ENCODE measurements around the gene ID3.

Gene ID3, protein sequence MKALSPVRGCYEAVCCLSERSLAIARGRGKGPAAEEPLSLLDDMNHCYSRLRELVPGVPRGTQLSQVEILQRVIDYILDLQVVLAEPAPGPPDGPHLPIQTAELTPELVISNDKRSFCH

DNA sequence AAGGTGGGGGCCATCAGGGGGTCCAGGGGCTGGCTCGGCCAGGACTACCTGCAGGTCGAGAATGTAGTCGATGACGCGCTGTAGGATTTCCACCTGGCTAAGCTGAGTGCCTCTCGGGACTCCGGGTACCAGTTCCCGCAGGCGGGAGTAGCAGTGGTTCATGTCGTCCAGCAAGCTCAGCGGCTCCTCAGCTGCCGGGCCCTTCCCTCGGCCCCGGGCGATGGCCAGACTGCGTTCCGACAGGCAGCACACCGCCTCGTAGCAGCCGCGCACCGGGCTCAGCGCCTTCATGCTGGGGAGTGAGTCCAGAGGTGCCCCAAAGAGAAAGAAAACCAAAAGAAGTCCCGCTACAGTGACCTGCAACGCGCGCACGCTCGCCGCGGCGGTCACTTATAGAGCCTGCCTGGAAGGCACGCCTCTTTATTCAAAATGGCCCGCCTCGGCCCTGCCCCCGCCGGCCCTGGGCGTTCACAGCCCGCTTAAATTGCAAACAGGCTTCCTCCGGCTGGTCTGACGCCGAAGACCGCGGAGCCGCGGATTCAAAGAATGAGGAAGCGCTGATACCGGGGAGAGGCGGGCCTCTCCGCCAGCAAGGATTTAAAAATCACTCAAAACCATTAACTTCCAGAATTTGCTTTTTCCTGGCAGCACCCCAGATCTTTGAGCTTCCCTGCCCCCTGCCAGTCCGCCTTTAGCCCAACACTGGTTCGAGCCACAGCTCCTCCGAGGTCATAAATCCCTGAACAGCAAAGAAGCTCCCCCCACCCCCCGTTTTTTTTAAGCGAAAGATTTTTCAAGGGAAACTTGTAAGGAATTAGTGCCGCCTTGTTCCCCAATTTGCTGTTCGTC lies at the start of gene ID3:
ID3 (minus strand) TSS at position 366 of the 849 bp plus-strand sequence; CDS start at position 291, 75 bp downstream.
- FAIRE-seq, result peak; percentile 83

DNA sequence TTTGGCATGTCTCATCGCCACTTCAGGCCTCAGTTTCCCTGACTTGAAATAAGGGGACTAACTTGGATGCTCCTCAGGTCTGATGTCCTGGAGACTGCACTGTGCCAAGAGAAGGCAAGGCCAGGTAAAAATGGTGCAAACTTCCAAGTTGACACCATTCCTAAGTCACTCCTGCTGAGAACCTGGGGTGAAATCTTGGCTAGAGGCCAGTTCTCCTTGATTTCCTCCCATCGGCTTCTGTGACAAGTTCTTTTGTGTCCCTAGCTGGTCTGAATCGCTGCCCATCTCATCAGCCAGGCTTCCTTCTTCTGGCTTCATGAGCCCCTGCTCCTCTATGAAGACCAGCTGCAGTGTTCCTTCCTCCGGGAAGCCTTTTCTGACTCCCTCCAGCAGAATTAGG lies 48.6 kb upstream of the ID3 start:
- FAIRE-seq, result no peak

DNA sequence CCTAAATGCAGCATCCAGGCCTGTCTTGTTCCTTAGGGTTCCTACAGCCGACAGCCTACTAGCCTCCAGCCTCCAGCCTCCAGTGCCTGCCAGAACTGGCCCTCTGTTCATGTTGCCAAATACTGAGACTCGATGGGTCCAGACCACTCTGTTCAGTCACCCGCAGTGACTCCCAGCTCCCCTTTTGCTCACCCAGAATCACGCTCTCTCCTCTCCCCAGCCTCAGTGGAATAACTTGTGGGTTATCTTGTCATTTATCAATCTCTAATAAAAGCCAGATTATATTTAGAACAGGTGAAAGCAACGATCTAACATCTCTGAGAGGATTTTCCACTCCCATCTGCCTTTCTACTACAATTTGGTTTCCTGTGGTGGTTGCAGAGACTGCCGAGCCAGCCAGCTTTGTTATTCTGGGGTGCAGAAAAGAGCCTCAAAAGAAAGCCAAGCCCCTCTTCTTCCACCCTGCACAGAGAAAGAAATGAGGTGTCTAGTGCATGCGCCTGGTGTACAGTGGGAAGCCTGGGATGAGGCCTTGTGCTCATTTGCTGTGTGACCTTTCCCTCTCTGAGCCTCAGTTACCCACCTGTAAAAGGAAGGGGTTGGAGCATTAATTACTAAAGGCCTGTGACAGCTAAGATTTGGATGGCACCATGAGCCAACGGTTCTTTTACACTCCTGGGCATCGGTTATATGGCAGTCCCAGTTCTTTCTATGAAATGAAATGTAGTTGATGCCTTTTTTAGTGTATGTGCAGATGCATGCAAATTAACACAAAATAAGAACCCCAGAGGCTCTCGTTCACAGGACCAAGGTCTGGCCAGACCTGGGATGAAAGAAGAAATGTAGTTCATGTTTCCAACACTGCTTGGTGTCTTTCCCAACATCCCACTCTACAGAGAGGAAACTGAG lies 42.9 kb upstream of the ID3 start:
- FAIRE-seq, result no peak

DNA sequence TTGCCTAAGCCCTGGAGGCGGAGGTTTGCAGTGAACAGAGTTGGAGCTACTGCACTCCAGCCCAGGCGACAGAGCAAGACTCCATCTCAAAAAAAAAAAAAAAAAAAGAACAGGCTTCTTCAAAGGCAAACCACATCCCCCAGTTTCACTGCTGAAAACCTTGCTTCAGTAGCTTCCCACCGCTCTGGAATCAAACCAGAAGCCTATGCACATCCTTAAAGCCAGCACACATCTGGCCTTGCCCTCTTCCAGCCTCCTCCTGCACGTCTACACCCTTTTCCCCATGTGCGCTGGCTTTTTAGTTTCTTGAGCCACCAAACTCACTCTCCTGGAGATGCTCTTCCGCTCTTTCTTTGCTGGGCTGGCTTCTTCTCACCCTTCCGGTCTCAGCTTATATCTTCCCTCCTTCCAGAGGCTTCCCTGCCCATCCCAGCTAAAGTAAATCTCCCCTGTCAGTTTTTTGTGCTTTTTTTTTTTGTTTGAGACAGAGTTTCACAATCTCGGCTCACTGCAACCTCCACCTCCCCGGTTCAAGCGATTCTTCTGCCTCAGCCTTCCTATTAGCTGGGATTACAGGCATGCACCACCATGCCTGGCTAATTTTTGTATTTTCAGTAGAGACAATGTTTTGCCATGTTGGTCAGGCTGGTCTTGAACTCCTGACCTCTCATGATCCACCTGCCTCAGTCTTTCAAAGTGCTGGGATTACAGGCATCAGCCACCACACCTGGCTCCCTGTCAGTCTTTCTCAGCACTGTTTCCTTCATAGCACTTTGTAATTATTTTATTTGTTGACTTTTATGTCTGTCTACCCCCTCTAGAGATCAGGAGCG lies 42.0 kb upstream of the ID3 start:
- FAIRE-seq, result no peak

DNA sequence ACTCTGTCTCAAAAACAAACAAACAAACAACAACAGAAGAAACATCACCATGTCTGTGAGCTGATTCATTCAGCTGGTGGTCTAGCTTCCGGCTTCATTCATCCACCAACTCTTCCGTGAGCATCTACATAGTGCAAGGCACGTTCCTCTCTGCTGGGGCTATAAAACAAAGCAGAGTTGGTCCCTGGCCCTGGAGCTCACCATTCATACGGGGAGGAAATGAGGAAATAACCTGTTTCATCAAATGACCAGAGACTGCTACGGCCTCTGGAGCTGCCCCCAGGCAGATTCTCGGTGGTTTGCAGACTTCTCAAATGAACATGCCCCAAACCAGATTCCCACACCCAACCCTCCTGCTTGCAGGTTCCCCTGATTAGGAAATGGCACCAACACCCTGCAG lies 41.0 kb upstream of the ID3 start:
- no peak for FAIRE-seq

DNA sequence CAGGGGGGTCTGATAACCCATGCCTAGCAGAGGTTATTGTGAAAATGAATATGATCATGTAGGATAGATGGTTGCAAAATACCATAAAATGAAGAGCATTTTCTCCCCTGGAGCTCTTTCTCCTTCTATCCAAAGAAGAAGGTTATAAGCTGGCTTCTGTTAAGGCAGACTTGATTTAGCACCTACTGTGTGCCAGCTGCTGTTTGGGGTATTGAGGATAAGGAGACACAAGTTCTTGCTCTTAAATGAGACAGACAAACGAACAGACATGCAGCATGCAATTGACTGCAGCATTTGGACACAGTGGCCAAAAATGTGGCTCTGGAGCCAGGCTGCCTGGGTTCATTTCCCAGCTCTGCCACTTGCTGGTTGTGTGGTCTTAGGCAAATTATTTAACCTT lies 39.8 kb upstream of the ID3 start:
- FAIRE-seq, result no peak

DNA sequence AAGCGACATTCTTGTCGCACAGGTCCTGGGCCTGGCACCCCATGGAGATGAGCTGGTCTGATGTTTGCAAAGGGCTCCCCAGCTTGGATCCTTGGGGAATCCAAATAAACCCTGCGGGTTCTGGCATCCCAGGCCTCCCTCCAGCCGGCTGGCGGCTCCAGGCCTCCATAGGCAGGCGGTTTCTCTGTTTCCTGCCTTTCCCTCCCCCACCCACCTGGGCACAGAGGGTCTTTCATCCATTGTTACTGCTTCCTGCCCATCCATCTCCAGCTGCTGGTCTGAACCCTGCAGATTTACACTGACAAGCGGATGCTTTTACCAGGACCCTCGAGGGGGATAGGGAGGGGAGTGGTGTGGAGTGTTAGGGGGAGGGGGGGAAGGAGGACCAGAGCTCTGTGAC lies 39.1 kb upstream of the ID3 start:
- FAIRE-seq, result no peak

DNA sequence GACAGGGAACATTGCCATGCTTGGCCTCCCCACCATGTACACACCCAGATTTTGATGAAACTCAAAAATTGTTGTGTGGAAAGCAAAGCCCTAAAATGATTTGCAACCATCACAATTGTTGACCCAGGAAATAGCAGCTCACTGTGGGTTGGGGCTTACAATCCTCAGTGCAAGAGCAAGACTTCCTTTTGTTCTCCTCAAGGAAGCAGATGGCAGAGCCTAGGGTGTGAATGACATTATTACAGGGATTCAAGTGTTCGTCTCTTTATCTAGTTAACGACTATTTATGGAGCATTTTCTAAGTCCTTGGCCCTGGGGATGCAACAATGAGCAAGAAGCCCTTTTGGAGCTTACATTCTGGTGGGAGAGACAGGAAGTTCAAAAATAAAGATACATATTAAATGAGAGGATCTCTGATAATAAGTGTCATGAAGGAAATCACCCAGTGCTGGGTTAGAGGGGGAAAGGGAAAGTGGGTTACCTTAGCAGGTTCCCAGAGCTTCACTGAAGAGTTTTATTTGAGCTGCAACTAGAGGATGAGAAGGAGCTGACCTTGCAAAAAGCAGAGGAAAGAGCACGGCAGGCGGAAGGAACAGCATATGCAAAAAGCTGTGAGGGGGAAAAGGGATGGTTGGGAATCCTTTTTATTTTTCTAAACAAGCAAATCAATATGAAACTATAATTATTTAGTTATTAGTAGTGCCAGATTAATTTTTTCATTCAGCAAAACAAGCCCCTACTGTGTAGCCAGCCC lies 38.5 kb upstream of the ID3 start:
- no peak for FAIRE-seq

DNA sequence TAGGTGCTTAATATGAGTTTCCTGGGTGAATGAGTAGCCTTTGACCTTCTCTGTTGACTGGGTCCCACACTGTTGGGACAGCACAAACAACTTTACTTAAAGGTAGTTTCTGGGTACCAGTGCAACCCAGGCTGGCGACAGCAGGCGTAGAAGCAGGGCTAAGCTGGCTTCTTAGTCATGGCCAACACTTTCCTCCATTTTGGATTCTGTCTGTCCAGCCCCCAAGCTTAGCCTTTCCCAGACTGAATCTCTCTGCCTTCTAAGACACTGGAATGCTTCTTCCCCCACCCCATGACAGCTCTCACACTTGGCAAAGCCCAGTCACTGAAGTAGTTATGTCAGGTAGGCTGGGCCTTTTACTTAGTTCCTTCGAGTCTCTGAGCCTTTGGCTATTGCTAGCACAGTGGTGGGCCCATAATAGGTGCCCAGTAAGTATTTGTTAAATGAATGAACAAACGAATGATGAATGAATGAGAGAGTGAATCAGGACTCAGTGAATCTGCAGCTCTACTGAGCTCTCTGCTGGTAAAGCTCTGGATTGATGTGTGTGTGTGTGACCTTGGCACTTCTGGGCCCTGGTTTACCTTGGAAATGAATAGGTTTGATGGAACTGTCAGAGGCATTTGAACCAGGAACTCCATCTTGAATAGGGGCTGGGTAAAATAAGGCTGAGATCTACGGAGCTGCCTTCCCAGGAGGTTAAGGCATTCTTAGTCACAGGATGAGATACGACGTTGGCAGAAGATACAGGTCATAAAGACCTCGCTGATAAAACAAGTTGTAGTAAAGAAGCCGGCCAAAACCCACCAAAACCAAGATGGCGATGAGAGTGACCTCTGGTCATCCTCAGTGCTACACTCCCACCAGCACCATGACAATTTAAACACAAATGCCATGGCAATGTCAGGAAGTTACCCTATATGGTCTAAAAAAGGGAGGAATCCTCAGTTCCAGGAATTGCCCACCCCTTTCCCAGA lies 37.4 kb upstream of the ID3 start:
- FAIRE-seq, result no peak

DNA sequence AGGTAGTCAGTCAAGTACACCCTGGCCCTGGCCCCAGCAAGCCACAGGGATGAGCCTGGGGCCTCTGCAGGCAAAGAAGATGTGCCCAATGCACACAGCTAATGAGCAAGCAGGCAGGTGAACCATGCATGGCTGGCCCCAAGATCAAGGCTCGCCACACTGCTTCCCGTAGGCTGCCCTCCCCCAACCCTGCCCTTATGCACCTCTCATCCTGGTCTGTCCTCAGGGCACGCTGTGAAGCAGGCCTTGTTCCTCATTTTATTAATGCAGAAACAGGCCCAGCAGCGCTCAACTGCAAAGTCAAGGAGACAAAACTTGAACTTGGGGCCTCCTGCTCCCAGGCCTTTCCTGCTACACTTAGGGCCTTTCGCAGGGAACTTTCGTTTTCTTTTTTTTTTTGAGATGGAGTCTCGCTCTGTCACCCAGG lies 35.6 kb upstream of the ID3 start:
- no peak for FAIRE-seq

DNA sequence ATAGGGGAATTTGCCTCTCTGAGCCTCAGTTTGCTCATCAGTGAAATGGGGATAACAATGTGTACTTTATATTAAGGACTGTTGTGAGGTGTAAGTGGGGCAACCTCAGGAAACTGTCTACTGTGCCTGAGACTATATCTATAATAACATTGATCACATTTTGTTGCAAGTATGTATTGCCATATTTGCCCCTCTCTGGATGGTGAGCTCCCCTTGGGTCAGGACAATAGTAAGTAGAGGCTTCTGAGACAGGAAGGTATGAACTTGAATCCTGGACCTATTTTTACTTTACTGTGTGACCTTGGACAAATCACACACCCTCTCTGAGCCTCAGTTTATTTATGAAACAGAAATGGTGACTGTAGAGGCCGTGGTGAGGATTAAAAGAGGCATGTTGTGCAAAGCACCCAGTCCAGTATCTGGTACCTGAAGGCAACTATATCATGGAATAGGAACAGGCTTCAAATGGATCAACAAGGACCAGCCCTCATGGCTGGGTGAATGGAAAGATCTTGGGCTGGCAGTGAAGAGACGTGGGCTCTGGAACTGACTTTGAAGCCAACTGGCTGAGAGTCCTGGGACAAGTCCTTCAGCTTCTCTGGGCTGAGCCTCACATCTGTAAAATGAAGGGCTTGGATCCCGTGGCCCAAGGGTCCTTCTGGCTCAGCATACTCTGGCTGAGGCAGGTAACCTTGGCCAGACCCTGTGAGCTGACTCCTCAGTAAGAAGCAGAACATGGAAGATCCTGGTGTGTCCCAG lies 35.0 kb upstream of the ID3 start:
- no peak for FAIRE-seq

DNA sequence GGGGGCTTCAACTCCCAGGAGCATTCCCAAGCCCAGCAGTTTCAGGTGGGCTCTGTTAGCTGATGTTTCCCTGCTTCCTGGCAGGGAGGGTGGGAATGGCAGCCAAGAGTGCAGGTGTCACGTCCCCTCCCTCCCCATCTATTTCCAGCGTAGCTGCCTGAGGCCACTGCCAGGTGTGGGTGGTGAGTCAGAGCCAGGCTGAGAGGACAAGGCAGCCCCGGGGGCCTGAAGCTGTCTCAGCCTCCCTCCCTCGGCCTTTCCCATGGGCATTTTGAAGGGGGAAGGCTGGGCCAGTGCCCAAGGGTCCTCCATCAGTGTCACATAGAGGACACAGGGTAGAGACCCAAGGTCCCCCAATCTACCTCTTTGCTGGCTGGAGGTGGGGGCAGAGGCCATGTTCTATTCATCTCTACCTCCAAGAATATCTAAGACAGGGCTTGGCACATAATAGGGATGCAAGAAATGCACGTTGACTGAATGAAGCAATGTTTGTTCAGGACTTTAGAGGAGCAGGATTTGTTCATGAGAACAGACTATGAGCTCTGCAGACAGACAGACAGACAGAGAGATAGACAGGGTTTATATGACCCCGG lies 34.4 kb upstream of the ID3 start:
- FAIRE-seq, result no peak

DNA sequence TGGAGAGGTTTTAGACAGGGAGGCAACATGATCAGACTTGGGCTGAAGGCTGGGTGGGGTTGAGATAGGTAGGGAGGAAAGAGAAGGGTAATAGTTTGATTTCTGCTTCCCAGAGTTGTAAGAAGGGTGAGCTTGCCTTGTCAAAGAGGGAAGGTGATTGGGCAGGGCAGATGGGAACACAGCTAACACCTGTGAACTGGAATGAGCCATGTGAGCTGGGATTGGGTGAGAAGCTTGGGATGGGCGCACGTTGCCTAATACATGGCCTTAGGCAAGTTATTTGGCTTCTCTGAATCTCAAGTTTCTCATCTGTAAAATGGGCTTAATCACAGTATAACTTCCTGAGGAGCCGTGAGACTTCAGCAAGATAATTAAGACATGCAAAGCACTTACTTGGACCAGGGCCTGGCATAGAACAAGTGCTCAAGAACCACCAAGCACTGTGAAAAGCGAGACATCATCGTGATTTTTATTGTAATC lies 33.8 kb upstream of the ID3 start:
- no peak for FAIRE-seq

DNA sequence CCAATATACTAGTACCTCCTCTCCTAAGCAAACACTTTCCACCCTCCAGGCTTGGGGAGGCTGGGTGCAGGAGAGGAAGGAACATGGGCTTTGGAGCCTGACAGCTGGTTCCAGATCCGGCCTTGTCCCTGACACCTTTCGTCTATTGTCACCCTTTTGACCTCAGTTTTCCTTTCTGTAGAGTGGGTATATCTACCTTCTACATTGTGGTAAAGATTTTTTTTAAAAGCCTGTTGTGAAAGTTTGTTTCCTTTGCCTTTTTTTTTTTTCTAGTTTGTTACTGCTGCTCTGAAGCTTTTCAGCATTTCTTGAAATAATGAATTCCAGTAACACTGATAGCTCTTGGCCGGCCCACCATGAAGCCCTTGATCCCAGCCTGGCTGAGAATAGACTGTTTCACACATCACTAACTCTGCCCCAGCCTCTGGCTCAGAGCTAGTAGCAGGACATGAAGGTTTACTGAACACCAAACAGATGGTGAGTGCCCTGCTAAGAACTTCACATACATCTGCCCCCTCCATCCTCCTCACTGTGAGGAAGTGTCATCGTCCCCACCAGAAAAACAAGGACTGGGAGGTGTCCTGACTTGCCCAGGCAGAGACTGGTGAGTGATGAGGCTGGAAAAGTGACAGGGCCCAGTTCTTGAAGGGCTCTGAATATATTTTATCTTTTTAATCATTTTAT lies 33.0 kb upstream of the ID3 start:
- FAIRE-seq, result no peak

DNA sequence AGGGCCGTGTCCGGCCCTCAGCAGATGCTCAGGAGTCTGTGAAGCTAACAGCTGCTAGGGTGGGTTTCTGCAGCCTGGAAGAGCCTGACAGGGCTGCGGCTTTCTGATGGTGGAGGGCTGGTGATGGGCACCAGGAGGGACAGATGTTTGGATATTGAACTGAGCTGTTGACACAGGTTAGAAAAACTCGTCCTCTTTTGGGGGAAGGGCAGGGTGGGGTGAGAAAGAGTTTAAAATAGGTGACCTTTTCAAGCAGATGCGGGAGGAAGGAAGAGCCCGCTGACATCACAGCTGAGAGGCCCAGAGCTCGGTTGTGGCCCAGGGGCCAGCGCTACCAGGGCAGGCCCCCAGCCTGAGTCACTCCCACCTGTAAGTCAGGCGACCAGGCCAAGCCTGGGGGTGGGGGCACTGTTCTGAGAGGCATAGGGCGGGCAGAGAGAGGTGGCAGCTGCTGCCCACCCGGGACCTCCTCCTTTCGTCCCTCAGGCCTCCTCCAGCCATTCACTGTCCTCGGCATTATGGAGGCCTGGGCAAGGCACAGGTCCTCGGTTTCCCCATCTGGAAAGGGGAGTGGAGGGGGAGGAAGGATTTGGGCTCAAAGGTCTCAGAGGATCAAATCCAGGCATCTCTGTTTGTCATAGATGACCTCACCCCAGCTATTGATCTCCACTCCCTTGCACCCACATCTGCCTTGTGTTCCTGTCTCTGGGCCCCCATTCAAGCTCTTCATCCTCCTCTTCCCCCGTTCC lies 32.3 kb upstream of the ID3 start:
- no peak for FAIRE-seq

DNA sequence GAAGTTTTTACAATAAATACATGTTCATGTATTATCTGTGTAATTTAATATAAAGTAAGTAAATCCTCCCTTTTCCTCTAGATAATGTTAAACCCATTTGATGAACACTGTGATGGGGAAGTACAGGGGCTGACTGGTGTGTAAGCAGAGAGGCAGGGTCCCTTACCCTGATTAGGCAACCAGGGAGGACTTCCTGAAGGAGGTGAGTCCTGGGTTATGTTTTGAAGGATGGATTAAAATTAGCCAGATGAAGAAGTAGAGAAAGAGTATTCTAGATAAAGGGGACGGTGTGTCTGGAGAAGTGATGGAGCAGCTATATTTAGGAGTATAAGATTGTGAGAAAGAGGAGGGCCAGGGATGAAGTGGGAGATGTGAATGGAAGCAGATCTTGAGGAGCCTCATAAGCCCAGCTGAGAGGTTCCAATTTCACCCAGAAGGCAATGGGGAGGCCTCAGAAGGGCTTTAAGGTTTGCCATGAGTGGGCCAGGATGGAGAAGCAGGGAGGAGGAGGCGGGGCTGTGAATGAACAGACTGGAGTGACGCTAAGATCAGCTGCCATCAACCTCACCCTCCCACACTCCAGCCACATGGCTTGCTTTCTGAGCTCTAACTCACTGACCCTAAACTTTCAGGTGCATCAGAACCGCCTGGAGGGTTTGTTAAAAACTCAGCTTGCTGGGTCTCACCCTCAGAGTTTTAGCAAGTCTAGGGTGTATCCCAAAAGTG lies 30.9 kb upstream of the ID3 start:
- FAIRE-seq, result no peak

DNA sequence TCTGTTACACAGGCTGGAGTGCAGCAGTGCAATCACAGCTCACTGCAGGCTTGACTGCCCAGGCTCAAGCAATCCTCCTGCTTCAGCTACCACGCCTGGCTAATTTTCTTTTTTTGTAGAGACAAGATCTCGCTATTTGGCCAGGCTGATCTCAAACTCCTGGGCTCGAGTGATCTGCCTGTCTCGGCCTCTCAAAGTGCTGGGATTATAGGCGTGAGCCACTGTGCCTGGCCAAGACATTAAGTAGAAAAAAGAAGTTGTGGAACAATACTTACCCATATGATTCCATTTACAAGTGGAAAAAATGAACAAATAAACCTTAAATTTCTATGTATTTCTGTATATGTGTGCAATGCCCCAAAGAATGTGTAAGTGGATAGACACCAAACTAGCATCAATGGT lies 30.3 kb upstream of the ID3 start:
- no peak for FAIRE-seq

Measured in endometrium (tissue), 2 donors.